ENCODE results near the gene PDZRN3.

PDZRN3 gene

DNA sequence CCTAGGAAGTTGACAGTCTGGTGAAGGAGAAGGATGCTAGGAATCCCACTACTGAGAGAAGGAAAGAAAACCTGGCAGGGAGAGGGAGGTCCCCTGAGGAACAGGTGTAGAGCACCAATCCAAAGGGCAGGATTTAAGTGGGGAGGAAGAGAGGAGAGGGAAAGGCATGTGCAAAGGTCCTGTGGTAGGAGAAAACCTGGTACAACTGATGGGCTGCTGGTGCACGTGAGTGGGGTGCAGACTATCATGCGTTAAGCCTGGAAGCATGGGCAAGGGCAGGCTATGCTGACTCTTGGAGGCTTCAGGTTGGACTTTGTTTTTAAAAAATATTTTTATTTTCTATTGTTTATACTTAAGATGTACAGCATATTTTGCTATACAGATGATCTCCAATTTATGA lies 209.6 kb downstream of the PDZRN3 start:
- DNase-seq (ENCODE audit: low read depth), result no peak

DNA sequence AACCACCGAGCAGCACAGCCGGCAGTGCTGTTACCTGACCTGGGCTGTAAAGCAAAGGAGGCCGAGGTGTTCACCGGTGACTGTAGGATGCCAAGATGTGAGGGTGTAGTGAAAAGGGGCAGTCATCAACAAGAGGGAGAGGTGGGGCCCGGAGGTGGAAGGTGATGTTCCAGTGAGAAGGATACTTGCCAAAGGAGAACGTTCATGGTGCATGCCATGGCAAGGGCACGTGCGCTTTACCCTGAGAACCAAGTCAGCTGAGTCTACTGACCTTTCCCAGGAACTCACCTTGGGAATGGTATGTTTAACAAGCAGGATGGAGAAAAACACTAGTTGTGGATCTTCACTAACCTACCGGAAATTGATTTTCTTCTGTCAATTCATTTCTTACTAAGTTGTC lies 211.1 kb downstream of the PDZRN3 start:
- DNase-seq (ENCODE audit: low read depth), result no peak

GRCh38 chr3:73411993-73412392 lies 212.7 kb downstream of the PDZRN3 start:
- no peak for DNase-seq (ENCODE audit: low read depth)

GRCh38 chr3:73411545-73411944 lies 213.2 kb downstream of the PDZRN3 start:
- no peak for DNase-seq (ENCODE audit: low read depth)

GRCh38 chr3:73409138-73409763 lies 215.5 kb downstream of the PDZRN3 start:
- no peak for DNase-seq (ENCODE audit: low read depth)

DNA sequence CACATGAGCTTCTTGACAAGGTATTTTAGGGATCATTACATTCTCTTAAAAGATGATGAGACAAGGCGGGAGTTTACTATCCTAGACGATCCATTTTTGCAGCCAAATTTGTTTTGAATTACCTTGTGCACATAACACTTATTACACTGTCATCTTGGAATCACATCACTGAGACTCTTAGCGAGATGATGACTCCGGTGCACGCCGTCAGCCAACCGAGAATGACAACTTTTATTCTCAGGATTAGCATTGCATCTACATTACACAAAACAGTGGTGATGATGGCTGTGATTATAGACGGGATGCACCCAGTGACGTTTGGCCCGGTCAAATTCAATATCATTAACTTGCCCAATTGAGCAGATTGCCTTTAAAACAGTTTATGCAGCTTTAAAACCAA lies 216.1 kb downstream of the PDZRN3 start:
- DNase-seq (ENCODE audit: low read depth), result no peak

DNA sequence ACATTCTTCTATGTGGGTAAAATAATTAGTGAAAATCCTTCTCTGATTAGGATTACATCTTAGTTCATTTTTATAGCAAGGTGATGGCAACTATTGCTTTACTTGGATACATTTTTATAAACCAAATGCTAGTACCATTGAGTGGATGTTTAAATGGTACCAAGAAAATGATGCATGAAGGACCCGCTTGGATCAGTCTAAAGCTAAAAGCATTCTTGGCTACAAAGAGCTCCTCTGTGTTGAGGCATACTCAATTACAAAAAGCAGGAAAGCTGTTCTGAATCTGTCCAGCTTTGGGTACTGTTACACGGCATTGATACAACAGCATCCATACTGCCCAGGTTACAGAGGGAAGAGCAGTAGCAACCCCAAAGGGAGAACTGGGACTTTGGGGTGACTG lies 217.2 kb downstream of the PDZRN3 start:
- no peak for DNase-seq (ENCODE audit: low read depth)

GRCh38 chr3:73405853-73406252 lies 218.9 kb downstream of the PDZRN3 start:
- DNase-seq (ENCODE audit: low read depth), result no peak

- DNase-seq (ENCODE audit: low read depth), result no peak
These were observed 219.7 kb downstream of the PDZRN3 start for GRCh38 chr3:73405000-73405399.

DNA sequence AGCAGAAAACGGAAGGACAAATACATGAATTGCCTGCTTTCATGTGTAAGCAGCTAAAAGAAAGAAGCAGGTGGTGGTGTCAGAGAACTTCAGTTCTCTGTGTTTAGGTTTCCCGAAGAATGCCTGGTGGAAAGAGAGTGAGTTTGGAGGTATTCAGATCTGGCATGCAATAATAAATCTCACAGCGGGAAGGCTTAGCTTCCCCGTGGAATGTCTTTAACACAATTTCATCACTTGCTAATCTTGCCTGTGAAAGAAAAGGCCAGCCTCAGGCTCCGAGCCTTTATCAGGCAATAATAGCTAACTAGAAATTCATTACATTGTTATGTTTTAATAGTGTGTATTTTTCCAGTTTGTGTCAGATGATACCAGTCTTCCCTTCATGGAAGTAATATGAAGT lies 220.3 kb downstream of the PDZRN3 start:
- no peak for DNase-seq (ENCODE audit: low read depth)

DNA sequence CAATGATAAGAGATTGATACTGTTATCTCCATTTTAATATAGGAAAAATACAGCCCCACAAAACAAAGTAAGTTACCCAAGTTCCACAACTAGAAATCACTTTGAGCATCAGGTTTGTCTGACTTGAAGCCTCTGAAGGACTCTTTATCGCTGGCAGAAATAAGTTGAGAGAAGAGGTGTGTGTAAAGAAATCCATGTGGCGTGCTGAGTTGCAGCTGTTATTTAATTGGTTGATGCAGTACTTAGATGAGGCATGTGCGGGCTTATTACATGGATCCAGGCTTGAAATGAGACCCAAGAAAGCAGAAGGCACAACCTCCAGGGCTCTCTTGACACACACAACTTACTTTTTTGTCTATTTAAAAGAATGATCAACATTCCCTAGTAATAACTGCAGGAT lies 221.3 kb downstream of the PDZRN3 start:
- no peak for DNase-seq (ENCODE audit: low read depth)

GRCh38 chr3:73401616-73402279 lies 223.0 kb downstream of the PDZRN3 start:
- DNase-seq (ENCODE audit: low read depth), result no peak

DNA sequence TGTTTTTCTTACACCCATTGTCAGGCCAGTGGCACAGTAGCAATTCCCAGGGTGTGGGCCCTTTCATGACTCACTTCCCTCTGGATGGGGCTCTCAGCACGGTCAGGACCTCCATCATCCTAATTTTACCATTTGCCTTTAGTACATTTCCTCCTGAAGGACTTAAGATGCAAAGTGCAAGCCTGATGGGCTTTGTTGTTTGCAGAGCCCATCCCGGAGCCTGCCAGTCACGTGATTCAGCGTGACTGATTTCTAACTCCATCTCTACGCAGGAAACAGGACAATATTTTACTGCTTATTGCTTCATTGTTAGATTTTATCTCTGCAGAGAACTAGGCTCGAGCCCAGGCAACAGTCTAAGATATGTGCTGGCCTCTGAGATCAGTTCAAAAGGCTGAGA lies 223.7 kb downstream of the PDZRN3 start:
- DNase-seq (ENCODE audit: low read depth), result no peak

DNA sequence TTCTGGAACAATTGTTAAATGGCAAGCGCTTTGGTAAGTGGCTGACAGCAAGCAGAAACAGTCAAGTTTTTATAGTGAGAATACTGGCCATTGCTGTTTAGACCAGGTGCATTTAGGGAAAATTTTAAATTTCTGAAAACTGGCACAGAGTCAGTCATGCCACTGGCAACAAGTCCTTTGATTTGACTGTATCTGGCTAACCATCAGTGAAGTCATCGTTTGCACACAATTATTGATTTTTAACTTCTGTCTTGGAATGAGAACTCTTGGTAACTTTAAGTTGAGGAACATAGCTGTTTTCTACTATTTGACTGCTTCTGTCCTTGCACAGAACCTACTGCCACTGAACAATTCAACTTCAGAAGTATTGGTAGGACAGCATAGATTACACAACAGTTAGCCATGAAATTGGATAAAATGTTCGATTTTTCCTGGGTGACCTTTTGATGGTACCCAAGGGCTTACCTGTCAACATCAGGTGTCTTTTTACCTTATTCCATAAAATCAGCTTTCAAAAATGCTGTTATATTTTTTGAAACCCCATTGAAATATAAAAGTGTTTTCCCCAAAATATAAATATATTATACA lies 225.0 kb downstream of the PDZRN3 start:
- DNase-seq (ENCODE audit: low read depth), result no peak

GRCh38 chr3:73399106-73399505 lies 225.6 kb downstream of the PDZRN3 start:
- DNase-seq (ENCODE audit: low read depth), result no peak

- no peak for DNase-seq (ENCODE audit: low read depth)
These were observed 226.7 kb downstream of the PDZRN3 start for GRCh38 chr3:73398084-73398483.

DNA sequence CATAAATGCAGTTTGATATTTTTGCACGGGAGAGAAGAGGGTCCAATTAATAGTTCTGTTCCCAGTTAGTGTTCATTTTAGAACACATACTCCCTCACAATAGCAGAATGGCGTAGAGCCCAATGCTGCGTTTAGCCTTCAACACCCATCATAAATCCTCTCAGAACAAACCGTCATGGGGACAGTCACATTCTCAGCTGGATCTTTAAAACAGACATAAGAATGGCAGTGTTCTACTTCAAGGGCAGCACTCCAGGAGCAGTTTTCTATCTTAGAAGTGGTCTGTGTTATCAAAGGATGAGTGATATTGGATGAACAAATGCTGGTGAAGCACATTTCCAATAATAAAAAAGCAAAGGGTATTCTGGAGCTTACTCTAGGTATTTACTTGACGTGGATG lies 230.5 kb downstream of the PDZRN3 start:
- DNase-seq (ENCODE audit: low read depth), result no peak

DNA sequence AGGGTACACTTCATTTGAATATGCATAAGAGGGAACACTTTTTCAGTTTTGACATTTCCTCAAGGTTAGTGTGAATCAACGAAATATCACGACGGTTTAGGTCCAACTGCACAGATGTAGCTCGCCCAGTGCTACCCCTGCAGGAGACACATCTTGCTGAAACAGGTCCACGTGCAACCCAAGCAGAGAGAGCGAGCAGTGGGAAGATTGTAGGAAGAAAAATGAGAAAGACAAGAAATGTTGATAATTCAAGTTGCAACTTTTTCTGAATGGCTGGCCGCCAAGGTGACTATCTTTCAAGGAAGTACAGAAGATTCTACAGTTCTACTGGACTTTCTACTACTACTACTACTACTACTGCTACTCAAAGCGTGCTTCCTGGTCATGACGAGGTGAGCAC lies 231.7 kb downstream of the PDZRN3 start:
- DNase-seq (ENCODE audit: low read depth), result no peak

DNA sequence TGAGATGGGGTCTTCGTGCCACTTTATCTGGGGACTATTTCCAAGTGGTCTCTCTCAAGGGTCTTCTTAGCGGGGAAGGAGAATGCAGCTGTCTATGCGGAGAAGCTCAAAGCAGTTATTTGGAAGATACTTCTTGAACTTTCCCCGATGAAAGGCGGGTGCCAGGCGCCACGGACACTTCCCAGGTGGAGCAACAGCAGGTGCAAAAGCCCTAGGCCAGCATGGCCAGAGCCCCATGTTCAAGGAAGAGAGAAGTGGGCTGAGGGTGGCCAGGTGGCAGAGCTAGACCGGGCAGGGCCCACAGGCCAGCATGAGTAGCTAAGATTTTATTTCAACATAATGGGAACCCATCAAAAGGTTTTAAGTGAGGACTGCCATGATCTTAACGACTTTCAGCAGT lies 232.8 kb downstream of the PDZRN3 start:
- no peak for DNase-seq (ENCODE audit: low read depth)

DNA sequence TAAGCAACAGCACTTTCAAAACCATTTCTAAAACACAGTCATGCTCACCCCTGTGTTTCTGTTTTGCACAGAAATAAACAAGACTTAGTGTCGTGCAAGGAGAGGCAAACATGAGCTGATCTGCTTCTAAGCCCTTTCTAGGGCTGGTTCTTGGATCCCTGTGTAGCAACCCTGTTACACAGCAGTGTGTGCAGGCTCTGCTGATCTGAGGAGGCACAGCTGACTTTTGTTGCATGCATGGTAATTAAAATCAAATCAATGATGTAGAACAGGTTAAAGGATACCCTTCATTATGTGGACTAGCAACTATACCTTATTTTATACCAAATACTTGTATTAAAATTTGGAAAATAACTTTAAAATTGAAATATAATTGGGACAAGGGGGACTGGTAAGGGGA lies 234.8 kb downstream of the PDZRN3 start:
- no peak for DNase-seq (ENCODE audit: low read depth)

DNA sequence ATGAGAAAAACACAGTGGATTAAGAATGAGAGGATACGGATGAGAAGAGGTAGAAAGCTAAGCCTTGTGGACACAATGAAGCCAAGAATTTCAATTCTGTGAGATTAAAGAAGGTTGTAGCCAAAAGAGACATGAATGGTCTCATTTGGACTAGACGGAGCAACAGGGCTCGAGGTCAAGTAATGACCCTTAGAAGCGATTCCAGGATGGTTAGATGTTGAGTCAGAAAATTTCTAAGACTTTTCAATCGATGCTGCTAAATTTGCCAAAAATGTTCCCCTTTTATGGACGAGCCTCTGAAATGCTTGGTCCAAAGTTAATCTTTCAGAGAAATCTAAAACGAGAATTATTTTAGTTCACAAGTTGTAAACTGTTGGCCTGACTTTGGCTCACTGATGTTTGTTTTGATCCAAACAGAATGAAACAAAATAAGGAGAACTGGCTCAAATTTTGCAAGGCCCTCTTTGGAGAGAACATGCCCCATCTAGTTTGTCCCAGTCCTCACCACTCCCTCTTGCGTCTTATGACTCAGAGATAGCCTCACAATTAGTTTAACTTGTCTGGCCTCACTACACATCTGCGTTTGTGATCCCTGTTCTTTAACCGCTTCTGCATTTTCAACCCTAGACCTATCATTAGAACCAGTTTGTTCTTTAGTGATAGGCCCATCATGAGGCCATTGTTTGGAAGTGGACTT lies 235.5 kb downstream of the PDZRN3 start:
- no peak for DNase-seq (ENCODE audit: low read depth)

DNA sequence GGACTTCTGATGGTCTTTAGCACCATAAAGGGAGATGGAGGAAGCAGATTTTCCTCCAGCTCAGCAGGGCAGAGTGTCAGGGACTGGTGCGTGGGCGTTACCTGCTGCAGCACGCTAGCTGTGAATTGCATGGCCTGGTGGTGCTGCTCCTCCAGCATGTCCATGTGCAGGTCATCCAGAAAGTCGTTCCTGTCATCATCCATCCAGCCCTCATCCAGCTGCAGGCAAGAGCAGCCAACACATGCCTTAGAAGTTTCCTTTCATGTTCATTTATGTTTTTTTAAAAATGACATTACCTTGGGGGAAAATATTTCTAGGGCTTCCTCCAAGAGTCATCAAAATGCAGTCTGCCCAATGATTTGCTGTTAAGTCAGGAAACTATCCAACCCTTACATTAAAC lies 239.2 kb downstream of the PDZRN3 start:
- no peak for DNase-seq (ENCODE audit: low read depth)
